Testis (tissue), 3 donors: ENCODE results near the gene VWA3A. TPM values are rescaled to one million over a fixed set of nuclear protein-coding genes. Genes with fewer than 3 reads are reported as not detected.

Experiments used
- DNase-seq: peaks from one replicate; pipeline ENCODE4 v3.0.0-alpha.2; 2019
- H3K27ac ChIP-seq, 2 donors: fragments of 200-600 bp; sonication (generic); one replicate each; pipeline ENCODE4 v1.5.1; 2019
- H3K27me3 ChIP-seq: fragments of 200-600 bp; sonication (generic); one replicate; pipeline ENCODE4 v1.5.1; 2019
- H3K36me3 ChIP-seq: fragments of 200-600 bp; sonication (generic); one replicate; pipeline ENCODE4 v1.5.1; 2017; ENCODE audit warnings: low read depth; ENCODE audit errors: missing control alignments
- H3K4me1 ChIP-seq: fragments of 200-600 bp; sonication (generic); one replicate; pipeline ENCODE4 v1.5.1; 2019
- H3K4me3 ChIP-seq, 2 donors: fragments of 200-600 bp; sonication (generic); one replicate each; pipeline ENCODE4 v1.5.1; 2017 to 2019
- H3K9me3 ChIP-seq: fragments of 200-600 bp; sonication (generic); one replicate; pipeline ENCODE4 v1.5.1; 2017
- CTCF ChIP-seq, 3 experiments: fragments of 450-650 bp in 2 of 3; fragments of 200-600 bp in 1 of 3; sonication (generic) in 1 of 3; IDR thresholded peaks; one replicate each; pipeline ENCODE4 v1.5.1; 2016 to 2019; ENCODE audit warnings: antibody characterized with exemption in 3 of 3, mild to moderate bottlenecking in 2 of 3, moderate library complexity in 1 of 3
- POLR2A ChIP-seq: fragments of 450-650 bp; IDR thresholded peaks from one replicate; pipeline ENCODE4 v1.6.1; 2017; ENCODE audit warnings: antibody characterized with exemption, mild to moderate bottlenecking, moderate library complexity
- WGBS, 2 donors: methylation state at CpG; one replicate each; pipeline ENCODE4 v1.1.5; 2018; 5-methylcytosine and 5-hydroxymethylcytosine counted together
- intact Hi-C: fragments of 100-400 bp; cut with DNase I; formaldehyde crosslinking; loops from one replicate; pipeline ENCODE4 v1.15.1; 2023; ENCODE audit warnings: low total_unique reads
- polyA plus RNA-seq: library from polyadenylated mRNA; stranded (reverse); fragments of 350-450 nt; fragmentation: Illumina TruSeq; extraction: RNeasy Lipid Tissue Mini Kit (QIAGEN cat#74804); gene quantifications from one replicate; pipeline ENCODE4 v1.2.3, GENCODE V29; 2014; ENCODE audit warnings: low read depth, low replicate concordance; ENCODE audit not compliant: insufficient read depth
- total RNA-seq, 2 donors: library from RNA; depleted of rRNA; stranded (reverse); fragments of >200 nt; gene quantifications; one replicate each; pipeline ENCODE4 v1.2.3, GENCODE V29; 2016

VWA3A gene
- total and polyA plus RNA-seq, 3 donors from 2014 or later, result 5.0 to 15.8 (median 9.8) TPM

DNA sequence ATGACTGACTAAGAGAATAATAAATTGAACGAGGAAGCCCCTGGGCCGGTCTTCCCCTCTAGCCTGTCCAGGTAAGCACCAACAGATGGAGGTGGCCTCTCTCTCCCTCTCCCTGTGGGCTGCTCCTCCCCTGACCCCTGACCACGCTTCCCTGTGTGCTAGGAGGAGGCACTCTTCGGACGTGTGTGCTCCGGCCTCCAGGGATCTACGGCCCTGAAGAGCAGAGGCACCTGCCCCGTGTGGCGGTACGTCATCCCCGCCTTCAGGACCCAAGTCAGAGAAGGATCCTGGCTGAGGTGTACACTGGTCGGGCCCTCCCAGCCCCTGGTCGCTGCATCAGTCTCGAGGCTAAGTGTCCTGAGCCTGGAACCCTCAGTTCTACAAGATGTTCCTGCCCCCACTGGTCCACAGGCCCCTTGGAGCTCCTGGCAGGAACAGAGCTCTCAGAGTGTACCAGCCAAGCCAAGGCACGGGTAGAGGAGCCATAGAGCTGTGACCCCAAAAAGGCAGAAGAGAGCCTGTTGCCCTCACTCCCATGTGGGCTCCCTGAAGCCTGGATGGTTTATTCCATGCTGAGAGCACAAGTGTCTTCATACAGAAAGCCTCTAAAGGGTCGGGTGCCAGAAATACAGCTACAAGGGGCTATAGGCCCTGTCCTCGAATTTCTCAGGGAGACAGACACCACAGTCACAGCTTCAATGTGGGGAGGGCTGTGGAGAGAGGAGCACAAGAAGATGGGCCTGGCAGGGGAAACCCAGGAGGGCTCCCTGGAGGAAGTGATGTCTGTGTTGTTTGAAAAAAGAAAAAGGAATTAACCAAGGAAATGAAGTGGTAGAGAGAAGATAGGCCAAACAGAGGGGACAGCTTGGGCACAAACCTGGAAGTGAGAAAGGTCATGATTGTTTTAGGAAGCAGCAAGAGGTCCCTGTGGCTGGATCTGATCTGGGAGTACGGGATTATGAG is 85.9 kb downstream of the VWA3A start:
- Histone ChIP-seq H3K4me3 (no peak overlapping the region), H3K4me1 (no peaks in the 10 kb centered on the region), H3K36me3 (no peaks in the 10 kb centered on the region), H3K27ac (no peak overlapping the region), H3K27me3 (no peaks in the 10 kb centered on the region), H3K9me3 (no peaks in the 10 kb centered on the region)
- no peak for TF ChIP-seq POLR2A
- TF ChIP-seq CTCF (IDR thresholded peaks at IDR 0.05), result no peak
- DNase-seq, result no peak
- WGBS, 2 donors, result 76 to 87% methylated on average over 17 to 18 of the region's 18 CpGs
- intact Hi-C loops, result no loop called here

DNA sequence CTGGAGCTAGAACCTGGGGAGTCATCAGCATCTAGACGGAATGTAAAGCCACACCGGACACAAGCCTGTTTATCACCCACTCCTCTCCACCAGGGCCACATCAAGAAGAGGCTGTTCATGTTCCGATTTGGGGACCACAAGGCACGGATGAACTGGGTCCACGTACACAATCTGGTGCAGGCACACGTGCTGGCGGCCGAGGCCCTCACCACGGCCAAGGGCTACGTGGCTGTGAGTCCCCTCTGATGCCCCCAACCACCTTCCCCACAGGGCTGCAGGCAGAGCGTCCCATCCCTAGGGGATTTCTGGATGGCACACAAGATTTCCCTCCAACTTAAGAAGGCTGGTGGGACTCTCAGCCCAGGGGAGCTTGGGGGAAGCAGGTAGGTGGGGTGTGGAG is 89.1 kb downstream of the VWA3A start:
- no peak for DNase-seq
- WGBS, 2 donors, result 88 to 92% methylated on average over 11 of the region's 11 CpGs
- intact Hi-C loops, result loop anchor here (10.0 kb wide), 1 partner anchor 227 kb away; the partner anchor contains the start of gene UQCRC2
- H3K9me3 ChIP-seq, result no peaks in the 10 kb centered on the region
- H3K4me3 ChIP-seq, result no peak overlapping the region
- TF ChIP-seq CTCF (IDR thresholded peaks at IDR 0.05), result no peak
- TF ChIP-seq POLR2A, result no peak
- H3K27me3 ChIP-seq, result no peaks in the 10 kb centered on the region
- H3K36me3 ChIP-seq, result no peaks in the 10 kb centered on the region
- no peak overlapping the region for H3K27ac ChIP-seq
- H3K4me1 ChIP-seq, result no peaks in the 10 kb centered on the region

DNA sequence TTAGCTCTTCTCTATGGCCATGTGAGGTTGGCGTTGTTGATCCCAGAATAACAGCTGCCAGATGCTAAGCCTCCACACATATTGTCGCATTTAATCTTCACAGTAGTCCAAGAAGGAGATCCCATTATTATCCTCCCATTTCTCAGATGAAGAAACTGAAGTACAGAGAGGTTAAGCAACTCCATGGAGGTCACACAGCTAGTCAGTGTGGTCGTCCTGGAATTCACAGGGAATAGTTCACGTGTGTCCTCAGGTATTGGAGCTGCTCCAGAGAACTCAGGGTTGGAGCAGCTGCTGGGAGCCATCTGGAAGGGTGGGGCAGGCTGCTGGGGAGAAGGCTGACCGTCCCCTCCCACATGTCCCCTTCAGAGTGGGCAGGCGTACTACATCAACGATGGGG is 89.5 kb downstream of the VWA3A start:
- DNase-seq, result no peak
- Histone ChIP-seq H3K9me3 (no peaks in the 10 kb centered on the region), H3K27ac (no peak overlapping the region), H3K36me3 (no peaks in the 10 kb centered on the region), H3K4me1 (no peaks in the 10 kb centered on the region), H3K4me3 (no peak overlapping the region), H3K27me3 (no peaks in the 10 kb centered on the region)
- WGBS, 2 donors, result 83% methylated on average over 7 of the region's 7 CpGs
- TF ChIP-seq CTCF (IDR thresholded peaks at IDR 0.05) (no peak), POLR2A (no peak)
- intact Hi-C loops, result loop anchor here (10.0 kb wide), 1 partner anchor 227 kb away; the partner anchor contains the start of gene UQCRC2

DNA sequence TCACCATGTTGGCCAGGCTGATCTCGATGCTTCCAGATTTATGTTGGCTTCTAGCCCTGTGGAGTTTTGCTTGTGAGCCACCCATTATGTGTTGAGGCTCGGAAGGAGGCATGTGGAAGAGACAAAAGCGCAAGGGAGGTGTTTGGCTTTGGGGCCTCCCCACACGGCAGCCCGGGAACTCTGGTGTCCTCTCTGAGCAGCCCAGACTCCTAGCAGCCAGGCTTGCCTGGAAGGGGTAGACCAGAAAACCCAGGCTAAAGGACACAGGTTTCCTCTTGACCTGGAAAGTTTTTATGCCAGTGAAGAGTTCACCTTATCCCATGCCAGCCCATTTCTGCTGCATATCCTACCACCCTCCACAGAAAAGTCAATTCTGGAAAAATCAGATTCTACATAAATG is 91.0 kb downstream of the VWA3A start:
- WGBS, 2 donors, result 86 to 89% methylated on average over 5 of the region's 5 CpGs
- DNase-seq, result no peak
- intact Hi-C loops, result loop anchor here (10.0 kb wide), 1 partner anchor 229 kb away; the partner anchor contains the start of gene UQCRC2
- Histone ChIP-seq H3K4me3 (no peak overlapping the region), H3K36me3 (no peaks in the 10 kb centered on the region), H3K4me1 (no peaks in the 10 kb centered on the region), H3K9me3 (no peaks in the 10 kb centered on the region), H3K27me3 (no peaks in the 10 kb centered on the region), H3K27ac (no peak overlapping the region)
- TF ChIP-seq POLR2A (no peak), CTCF (IDR thresholded peaks at IDR 0.05) (no peak)
